ENCODE data around the gene TMEM140. TPM values are rescaled to one million over a fixed set of nuclear protein-coding genes. Genes with fewer than 3 reads are reported as not detected.

Gene TMEM140
- total RNA-seq, 3 donors from 2014 or later: 14.7 to 30.1 (median 20.9) TPM

DNA sequence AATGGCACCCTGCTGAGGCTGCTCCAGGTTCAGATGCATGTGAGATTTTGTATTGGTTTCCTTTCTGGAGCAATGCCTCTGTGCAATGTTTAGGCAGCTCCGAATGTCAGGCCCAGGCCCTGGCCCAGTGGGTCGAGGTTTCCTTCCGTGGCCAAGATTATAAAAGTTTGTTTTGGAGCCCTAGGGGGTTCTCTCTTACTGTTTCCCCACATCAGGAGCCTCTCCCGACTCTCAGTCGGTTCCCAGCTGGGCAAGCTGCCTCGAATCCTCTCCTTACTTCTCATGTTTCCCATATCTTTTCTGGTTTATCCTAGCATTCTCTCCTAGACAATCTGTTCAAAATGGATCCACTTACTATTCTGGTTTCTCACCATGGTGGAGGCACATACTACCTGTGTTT lies 11.0 kb downstream of the TMEM140 start:
- Histone ChIP-seq H3K4me3 (no peak overlapping the region), H3K36me3 (ENCODE audit: low read depth) (no peaks in the 10 kb centered on the region), H3K9me3 (peaks cover 15% of the 10 kb centered on the region), H3K4me1 (ENCODE audit: low read depth) (no peaks in the 10 kb centered on the region)
- intact Hi-C loops (cut with DNase I, micrococcal nuclease): no loop called here
- DNase-seq (no peak), ATAC-seq (no peak)
- TF ChIP-seq, protein P1, sequence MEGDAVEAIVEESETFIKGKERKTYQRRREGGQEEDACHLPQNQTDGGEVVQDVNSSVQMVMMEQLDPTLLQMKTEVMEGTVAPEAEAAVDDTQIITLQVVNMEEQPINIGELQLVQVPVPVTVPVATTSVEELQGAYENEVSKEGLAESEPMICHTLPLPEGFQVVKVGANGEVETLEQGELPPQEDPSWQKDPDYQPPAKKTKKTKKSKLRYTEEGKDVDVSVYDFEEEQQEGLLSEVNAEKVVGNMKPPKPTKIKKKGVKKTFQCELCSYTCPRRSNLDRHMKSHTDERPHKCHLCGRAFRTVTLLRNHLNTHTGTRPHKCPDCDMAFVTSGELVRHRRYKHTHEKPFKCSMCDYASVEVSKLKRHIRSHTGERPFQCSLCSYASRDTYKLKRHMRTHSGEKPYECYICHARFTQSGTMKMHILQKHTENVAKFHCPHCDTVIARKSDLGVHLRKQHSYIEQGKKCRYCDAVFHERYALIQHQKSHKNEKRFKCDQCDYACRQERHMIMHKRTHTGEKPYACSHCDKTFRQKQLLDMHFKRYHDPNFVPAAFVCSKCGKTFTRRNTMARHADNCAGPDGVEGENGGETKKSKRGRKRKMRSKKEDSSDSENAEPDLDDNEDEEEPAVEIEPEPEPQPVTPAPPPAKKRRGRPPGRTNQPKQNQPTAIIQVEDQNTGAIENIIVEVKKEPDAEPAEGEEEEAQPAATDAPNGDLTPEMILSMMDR (IDR thresholded peaks at IDR 0.05): no peak

DNA sequence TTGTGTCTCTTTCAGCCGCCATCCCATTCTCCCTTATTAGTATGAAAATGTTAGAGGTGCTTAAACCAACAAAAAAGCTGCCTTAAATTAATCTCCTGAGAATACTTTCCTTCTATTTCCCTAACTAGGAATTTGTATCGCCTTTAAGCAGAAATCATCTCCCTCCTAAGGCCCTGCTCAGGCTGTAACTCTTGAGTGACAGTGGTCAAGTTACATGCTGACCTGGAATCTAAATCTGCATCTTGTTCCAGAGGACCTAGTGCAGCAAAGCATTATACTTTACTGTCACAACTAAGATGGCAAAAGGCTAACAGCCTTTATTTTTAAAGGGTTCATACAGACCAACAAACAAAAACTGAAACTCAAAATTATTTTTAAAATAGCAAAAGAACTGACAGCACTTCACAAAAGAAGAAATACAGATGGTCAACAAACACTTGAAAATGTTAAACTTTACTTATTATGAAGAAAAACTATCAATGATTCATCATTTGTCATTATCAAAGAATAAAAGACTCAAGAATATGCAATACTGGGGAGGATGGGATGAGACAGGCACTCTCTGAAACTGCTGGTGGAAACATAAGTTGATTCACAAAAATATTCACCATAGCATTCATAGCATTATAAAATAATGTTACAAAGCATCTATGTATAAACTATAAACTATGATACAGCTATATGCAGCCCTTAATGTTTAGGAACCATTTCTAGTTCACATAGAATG lies 11.7 kb downstream of the TMEM140 start:
- H3K4me3 ChIP-seq: no peak overlapping the region
- ATAC-seq (no peak), DNase-seq (no peak)
- TF ChIP-seq, protein P1 (IDR thresholded peaks at IDR 0.05): no peak
- no peaks in the 10 kb centered on the region for H3K36me3 ChIP-seq (ENCODE audit: low read depth)
- peaks cover 15% of the 10 kb centered on the region for H3K9me3 ChIP-seq
- intact Hi-C loops (cut with DNase I, micrococcal nuclease): loop anchor here (5.0 to 10.0 kb wide), 2 partner anchors 195 to 407 kb away; no protein-coding TSS in a partner anchor
- H3K4me1 ChIP-seq (ENCODE audit: low read depth): no peaks in the 10 kb centered on the region

DNA sequence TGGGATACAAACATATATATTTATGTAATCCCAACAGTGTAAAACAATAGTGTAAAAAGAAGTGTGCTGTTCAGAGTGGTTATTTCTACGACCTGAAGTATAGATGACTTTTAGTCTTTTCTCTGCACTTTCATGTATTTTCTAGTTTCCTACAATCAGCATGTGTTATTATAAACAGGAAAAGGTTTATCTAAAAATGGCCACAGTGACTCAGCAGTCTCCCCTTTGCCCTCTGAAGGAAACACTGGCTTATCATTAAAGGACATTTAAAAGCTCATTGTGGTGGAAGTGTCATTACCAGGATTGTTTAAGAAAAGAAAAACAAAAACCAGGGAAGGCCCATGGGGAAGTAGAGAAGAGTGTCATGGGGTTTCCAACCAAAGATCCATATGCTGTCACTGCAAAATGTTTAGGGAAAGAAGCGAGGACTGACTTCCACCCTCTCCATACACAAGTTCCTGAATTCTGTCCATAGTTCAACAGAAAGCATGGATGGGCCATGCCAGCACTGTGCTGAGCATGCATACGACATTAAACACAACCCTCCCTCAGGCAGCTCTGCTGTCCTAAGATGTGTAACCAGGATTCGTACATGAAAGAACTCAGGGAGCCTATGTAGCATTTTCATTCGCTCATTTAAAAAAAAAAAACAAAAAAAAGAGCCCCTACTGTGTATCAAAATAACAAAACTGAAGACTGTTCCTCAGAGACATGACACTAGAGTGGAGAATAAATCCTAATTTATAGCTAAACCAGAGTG lies 12.4 kb downstream of the TMEM140 start:
- Histone ChIP-seq H3K4me1 (ENCODE audit: low read depth) (no peaks in the 10 kb centered on the region), H3K4me3 (no peak overlapping the region), H3K36me3 (ENCODE audit: low read depth) (no peaks in the 10 kb centered on the region), H3K9me3 (peaks cover 12% of the 10 kb centered on the region)
- intact Hi-C loops (cut with DNase I, micrococcal nuclease): loop anchor here (5.0 to 10.0 kb wide), 2 partner anchors 195 to 408 kb away; no protein-coding TSS in a partner anchor
- no peak for DNase-seq
- peak; percentile 62 for ATAC-seq
- TF ChIP-seq, protein P1 (IDR thresholded peaks at IDR 0.05): no peak

DNA sequence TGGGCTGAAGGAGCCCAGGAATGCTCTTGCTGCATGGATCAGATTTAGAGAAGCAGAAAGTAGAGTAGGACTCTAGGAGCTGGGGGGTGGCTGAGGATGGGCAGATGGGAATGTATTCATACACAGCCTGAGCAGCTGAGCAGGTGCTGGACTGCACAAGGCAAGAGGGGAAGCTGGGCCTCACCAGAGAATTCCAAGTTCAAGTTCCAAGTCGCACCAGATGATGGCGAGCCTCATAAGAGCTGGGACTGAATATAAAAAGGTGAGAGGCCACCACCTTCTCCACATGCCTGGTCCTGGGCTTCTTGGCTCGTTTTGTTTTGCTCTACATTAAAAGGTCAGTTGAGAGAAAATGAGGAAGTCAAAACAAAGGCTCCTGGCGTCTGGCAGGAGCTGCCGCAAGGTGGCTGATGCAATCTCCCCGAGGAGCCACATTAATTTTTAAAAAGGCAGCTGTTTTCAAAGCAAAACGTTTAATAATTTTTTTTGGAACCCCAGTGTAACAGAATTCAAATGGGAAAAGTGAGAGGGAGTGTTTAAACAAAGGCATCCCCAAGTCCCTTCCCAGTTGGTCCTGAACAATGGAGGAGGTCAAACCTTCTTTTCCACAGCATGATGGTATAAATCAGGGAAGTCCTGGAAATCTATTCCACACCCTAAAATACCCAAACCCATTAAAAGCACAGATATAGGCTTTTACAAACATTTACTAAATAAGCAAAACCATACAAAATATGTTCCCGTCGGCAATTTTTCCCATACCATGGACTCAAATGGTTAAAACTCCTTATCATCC lies 13.2 kb downstream of the TMEM140 start:
- Histone ChIP-seq H3K9me3 (peaks cover 7% of the 10 kb centered on the region), H3K4me3 (no peak overlapping the region), H3K4me1 (ENCODE audit: low read depth) (no peaks in the 10 kb centered on the region), H3K36me3 (ENCODE audit: low read depth) (no peaks in the 10 kb centered on the region)
- TF ChIP-seq, protein P1 (IDR thresholded peaks at IDR 0.05): no peak
- DNase-seq (no peak), ATAC-seq (peak; percentile 11)
- intact Hi-C loops (cut with DNase I, micrococcal nuclease): loop anchor here (5.0 to 10.0 kb wide), 2 partner anchors 196 to 409 kb away; no protein-coding TSS in a partner anchor

DNA sequence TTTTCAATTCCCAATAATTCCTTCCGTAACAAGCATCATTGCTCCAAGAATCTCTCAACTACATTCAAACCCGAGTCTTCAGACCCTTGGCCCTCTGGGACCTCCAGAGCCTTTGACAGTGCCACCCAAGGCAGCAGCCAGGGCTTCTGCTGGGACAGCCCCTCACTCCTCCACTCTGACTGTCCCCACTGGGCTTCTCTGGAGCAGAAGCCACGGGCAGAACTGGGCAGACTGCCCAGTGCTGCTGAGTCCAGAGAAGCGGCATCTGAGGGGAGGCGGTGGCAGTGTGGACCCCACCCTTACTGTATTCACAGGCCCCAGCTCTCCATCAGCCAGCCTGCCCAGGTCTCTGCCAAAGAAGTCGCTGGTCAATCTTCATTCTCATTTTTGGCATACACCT lies 13.8 kb downstream of the TMEM140 start:
- ATAC-seq: no peak
- Histone ChIP-seq H3K4me1 (ENCODE audit: low read depth) (no peaks in the 10 kb centered on the region), H3K36me3 (ENCODE audit: low read depth) (peaks cover 2% of the 10 kb centered on the region)

More for the DNA sequence above, 13.8 kb downstream of the TMEM140 start:
- DNase-seq: no peak
- intact Hi-C loops (cut with DNase I, micrococcal nuclease): loop anchor here (5.0 to 10.0 kb wide), 2 partner anchors 197 to 409 kb away; no protein-coding TSS in a partner anchor
- TF ChIP-seq, protein P1 (IDR thresholded peaks at IDR 0.05): no peak
- Histone ChIP-seq H3K9me3 (peaks cover 2% of the 10 kb centered on the region), H3K4me3 (no peak overlapping the region)

Data from mucosa of descending colon (tissue), 3 donors.